GM11168 (cell line): ENCODE data around the gene DENND5A.
"Not testable (repeated sequence)": the region's sequence is repeated elsewhere in the genome, so short reads cannot be mapped to it uniquely, and the experiment has no call there.

Experiments used
- in situ Hi-C: fragments of 300-500 bp; cut with MboI; formaldehyde crosslinking; loops from one replicate; pipeline ENCODE4 v1.12.0; 2022; ENCODE audit warnings: low sequenced_read_pairs; ENCODE audit not compliant: unreplicated experiment

Gene DENND5A

GRCh38 chr11:9109858-9110731, 155.1 kb downstream of the DENND5A start:
- in situ Hi-C loops: no loop called here

- in situ Hi-C loops: no loop called here
These were observed 160.6 kb downstream of the DENND5A start for GRCh38 chr11:9104580-9104979.

DNA sequence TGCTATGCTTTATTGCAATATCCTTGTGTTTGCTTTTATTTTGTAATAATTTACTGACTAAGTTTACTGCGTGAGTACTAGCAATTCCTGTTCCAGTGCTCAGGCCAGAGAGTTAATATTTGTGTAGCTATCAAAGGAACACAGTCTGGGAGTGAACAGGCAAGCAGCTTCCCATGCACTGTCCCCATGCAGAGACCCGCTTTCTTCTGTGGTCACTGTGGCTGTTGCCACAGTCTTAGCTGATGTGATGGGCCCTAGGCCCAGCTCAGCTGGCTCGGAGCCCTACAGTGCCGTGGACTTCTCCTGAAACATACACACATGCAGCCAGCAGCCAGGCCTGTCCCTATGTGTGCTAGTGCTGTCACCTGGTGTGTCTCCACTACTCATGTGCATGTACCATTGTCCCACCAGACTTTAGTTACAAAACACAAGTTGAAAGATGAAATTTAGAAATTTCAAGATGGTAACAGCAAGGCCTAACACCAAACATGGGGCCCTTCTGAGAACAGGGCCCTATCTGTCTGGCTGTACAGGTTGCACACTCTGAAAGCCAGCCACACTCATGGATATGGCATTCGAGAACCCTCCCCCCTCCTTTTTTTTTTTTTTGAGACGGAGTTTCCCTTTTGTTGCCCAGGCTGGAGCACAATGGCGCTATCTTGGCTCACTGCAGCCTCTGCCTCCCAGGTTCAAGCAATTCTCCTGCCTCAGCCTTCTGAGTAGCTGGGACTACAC, 161.4 kb downstream of the DENND5A start:
- in situ Hi-C loops: no loop called here

DNA sequence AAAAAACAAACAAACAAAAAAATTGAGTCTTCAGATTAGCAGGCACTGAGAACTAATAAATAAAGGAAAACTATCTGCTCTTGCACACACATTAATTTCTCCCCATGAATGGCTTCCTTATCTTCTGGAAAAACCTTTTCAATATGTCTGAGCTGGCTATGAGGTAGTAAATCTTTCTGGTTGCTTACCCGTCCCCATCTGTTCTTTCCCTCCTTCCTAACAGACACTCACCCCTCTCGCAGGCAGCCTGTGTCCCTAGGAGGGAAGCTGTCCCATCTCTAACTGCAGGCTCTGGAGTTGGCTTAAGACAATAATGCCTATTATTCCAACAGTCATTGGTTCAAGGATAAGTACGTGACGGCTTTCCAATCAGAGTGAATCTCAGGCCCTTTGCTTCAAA, 165.5 kb downstream of the DENND5A start:
- in situ Hi-C loops: no loop called here

DNA sequence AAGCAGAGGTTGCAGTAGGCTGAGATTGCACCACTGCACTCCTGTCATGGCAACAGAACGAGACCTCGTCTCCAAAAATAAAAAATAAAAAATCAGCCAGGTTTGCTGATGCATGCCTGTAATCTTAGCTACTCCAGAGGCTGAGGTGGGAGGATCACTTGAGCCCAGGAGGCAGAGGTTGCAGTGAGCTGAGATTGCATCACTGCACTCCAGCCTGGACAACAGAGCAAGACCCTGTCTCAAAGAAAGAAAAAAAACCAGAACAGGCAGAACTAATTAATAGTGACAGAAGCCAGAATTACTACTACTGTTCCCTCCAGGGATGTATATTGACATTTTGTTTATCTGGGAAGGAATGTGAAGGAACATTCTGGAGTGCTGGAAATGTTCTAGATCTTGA, 166.7 kb downstream of the DENND5A start:
- in situ Hi-C loops: not testable (repeated sequence)

DNA sequence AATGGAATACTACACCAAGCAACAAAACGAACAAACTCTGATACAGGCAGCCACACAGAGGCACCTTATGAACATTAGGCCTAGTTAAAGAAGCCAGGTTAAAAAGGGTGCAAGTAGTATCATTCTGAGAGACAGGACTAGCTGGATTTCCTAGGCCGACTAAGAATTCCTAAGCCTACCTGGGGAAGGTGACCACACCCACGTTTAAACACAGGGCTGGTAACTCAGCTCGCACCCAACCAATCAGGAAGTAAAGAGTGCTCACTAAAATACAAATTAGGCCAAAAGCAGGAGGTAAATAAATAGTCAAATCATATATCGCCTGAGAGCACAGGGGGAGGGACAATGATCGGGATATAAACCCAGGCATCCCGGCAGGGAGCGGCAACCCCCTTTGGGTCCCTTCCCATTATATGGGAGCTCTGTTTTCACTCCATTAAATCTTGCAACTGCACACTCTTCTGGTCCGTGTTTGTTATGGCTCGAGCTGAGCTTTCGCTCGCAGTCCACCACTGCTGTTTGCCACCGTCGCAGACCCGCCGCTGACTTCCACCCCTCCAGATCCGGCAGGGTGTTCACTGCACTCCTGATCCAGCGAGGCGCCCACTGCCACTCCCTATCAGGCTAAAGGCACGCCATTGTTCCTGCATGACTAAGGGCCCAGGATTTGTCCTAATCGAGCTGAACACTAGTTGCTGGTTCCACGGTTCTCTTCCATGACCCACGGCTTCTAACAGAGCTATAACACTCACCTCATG, 167.8 kb downstream of the DENND5A start:
- in situ Hi-C loops: not testable (repeated sequence)

DNA sequence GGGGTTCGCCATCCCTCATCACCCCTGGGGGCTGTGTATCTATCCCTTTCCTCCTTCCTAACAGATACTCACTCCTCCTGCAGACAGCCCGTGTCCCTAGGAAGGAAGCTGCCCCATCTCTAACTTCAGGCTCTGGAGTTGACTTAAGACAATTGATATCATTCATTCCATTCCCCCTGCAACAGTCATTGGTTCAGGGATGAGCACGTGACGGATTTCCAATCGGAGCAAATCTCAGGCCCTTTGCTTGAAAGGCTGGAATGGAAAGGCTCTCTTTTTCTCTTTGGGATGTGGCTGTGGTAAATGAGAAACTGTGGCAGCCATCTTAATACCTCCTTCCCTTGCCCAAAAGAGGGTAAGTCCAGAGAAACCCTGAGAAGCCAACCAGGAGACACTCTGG, 168.7 kb downstream of the DENND5A start:
- in situ Hi-C loops: no loop called here

- in situ Hi-C loops: no loop called here
These were observed 169.7 kb downstream of the DENND5A start for GRCh38 chr11:9095421-9095820.

DNA sequence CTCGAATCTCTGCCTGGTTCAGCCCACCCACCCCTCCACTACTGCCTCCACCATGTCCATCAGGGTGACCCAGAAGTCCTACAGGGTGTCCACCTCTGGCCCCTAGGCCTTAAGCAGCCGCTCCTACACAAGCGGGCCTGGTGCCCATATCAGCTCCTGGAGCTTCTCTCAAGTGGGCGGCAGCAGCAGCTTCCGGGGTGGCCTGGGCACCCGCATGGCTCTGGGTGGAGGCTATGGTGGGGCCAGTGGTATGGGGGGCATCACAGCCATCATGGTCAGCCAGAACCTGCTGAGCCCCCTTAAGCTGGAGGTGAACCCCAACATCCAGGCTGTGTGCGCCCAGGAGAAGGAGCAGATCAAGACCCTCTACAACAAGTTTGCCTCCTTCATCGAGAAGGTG, 170.7 kb downstream of the DENND5A start:
- in situ Hi-C loops: no loop called here

- in situ Hi-C loops: no loop called here
These were observed 172.0 kb downstream of the DENND5A start for GRCh38 chr11:9092853-9093778.

DNA sequence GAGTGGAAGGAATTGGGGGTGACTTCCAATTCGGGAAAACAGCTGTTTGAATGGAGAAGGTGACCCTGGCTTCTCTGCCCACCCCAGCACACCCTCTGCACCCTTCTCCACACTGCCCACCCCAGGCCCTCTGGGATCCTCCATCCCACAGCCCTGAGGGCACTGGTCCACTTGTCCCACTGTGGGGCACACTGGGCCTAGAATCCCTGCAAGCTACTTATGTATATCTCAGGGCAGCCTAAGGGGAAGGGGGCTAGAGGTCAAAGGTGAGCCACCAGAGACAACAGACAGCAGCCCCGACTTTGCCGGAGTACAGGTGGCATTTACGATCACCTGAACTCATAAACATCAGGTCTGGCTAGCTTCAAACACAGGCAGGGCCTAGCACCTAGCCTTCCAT, 173.1 kb downstream of the DENND5A start:
- in situ Hi-C loops: no loop called here

DNA sequence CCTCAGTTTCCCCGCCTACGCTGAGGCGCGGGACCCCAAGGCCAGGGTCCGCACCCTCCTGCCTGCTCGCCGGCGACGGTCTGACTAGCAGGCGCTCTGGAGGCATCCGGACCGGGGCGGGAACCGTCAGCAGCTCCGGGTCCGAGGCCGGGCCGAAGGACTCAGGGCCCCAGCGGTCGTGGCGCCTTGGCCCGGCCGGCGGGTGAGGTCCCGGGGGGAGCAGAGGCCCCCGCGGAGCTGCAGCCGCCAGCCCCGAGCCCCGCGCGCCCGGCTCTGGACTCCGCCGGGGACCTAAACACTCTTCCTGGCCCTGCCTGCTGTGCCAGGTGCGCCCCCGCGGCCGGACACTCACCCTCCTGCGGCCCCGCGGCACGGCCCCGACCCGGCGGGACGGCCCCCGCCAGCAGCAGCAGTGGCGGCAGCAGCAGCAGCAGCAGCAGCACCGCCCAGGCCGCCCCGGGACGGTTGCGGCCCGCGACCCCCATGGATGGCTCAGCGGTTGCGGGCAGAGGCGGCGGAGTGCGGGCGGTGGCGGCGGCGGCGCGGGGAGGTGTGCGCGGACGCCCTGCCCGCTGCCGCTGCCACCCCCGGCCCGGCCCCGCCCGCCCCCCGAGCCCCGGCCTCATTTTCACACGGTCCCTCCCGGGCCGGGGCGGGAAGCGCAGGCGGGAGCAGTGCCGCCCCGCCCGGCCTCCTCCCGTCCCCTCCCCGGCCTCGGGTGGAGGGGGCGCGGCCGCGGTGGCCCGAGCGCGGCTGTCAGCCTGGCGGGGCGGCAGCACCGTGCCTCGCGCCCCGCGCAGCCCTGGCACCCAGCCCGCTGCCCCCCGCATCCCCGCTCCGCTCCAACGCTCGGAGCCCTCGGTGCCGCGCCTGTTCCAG, 173.9 kb downstream of the DENND5A start, which contains the start of gene SCUBE2:
Gene SCUBE2, minus strand, starts transcription at position 556 of the 879 bp plus-strand sequence. Its CDS starts 71 bp downstream, at position 485.
- in situ Hi-C loops: no loop called here

DNA sequence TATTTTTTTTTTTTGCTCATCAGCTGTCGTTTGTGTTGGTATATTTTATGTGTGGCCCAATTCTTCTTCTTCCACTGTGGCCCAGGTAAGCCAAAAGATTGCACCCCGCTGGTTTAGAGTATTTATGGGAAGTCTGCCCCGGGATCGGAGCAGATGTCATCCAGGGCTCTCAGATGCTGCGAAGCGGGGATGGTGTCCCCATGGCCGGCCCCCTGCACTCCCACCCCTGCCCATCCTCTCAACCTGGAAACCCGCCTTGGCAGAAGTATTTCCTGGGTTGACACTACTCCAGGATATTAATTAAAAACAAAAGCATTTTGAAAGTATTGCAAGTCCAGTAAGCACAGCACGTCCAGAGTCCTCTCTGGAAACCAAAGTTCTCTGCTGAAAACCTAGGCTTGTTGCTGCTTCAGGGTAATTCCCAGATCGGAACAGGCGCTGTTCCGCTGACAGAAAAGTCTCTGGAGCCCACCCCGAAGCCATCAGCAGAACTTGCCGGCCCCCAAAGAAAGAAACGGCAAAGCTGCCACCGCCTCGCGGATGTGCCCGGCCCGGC, 174.6 kb downstream of the DENND5A start:
- in situ Hi-C loops: no loop called here

- in situ Hi-C loops: no loop called here
These were observed 175.5 kb downstream of the DENND5A start for GRCh38 chr11:9089636-9090035.

GRCh38 chr11:9089061-9089460, 176.1 kb downstream of the DENND5A start:
- in situ Hi-C loops: no loop called here
